Mesendoderm (in vitro differentiated cells): ENCODE measurements around the gene PMFBP1.

ENCODE experiments used
- DNase-seq: peaks from one replicate; pipeline ENCODE4 v3.0.0; 2013
- H2AK5ac ChIP-seq: 2 replicates; pipeline ENCODE4 v1.6.1; 2013; ENCODE audit warnings: low read length, inconsistent platforms
- H2BK120ac ChIP-seq: 2 replicates; pipeline ENCODE4 v1.6.1; 2013; ENCODE audit warnings: low read depth, mild to moderate bottlenecking, low read length, moderate library complexity, mixed read lengths
- H2BK15ac ChIP-seq: replicated peaks from 2 replicates; pipeline ENCODE4 v1.6.1; 2013; ENCODE audit warnings: low read depth, mild to moderate bottlenecking, moderate library complexity
- H2BK5ac ChIP-seq: 2 replicates; pipeline ENCODE4 v1.6.1; 2013; ENCODE audit warnings: low read length, inconsistent platforms
- H3K18ac ChIP-seq: 2 replicates; pipeline ENCODE4 v1.6.1; 2013; ENCODE audit warnings: mild to moderate bottlenecking, low read length, mixed read lengths
- H3K23ac ChIP-seq: one replicate; pipeline ENCODE4 v1.6.1; 2013; ENCODE audit warnings: low read length
- H3K27ac ChIP-seq: 2 replicates; pipeline ENCODE4 v1.5.1; 2013; ENCODE audit warnings: low read depth, mild to moderate bottlenecking, inconsistent platforms, low read length, moderate library complexity
- H3K27me3 ChIP-seq: 2 replicates; pipeline ENCODE4 v1.6.1; 2013; ENCODE audit warnings: low read length, control low read depth, mild to moderate bottlenecking, inconsistent platforms; ENCODE audit not compliant: insufficient read depth, poor library complexity
- H3K36me3 ChIP-seq: 2 replicates; pipeline ENCODE4 v1.6.1; 2013; ENCODE audit warnings: low read length, inconsistent platforms; ENCODE audit not compliant: control insufficient read depth, insufficient read depth
- H3K4ac ChIP-seq: one replicate; pipeline ENCODE4 v1.6.1; 2013; ENCODE audit warnings: low read depth, mild to moderate bottlenecking, low read length, moderate library complexity
- H3K4me1 ChIP-seq: 2 replicates; pipeline ENCODE4 v1.6.1; 2013; ENCODE audit warnings: low read depth, low read length, inconsistent platforms; ENCODE audit not compliant: control insufficient read depth
- H3K4me2 ChIP-seq: 2 replicates; pipeline ENCODE4 v1.6.1; 2013; ENCODE audit warnings: low read length
- H3K4me3 ChIP-seq: 2 replicates; pipeline ENCODE4 v1.5.1; 2013; ENCODE audit warnings: mild to moderate bottlenecking, low read length
- H3K56ac ChIP-seq: one replicate; pipeline ENCODE4 v1.6.1; 2013; ENCODE audit warnings: low read length
- H3K79me1 ChIP-seq: 2 replicates; pipeline ENCODE4 v1.6.1; 2013; ENCODE audit warnings: low read length, inconsistent platforms
- H3K79me2 ChIP-seq: 2 replicates; pipeline ENCODE4 v1.6.1; 2013; ENCODE audit warnings: mild to moderate bottlenecking, low read length; ENCODE audit not compliant: control insufficient read depth, insufficient read depth
- H3K9ac ChIP-seq: 2 replicates; pipeline ENCODE4 v1.6.1; 2013; ENCODE audit warnings: low read length, inconsistent platforms
- H4K5ac ChIP-seq: one replicate; pipeline ENCODE4 v1.6.1; 2013; ENCODE audit warnings: low read length
- H4K8ac ChIP-seq: one replicate; pipeline ENCODE4 v1.6.1; 2013; ENCODE audit warnings: low read depth, mild to moderate bottlenecking, control low read depth, low read length, moderate library complexity
- WGBS: extraction: QIAGEN DNeasy Blood & Tissue Kit; methylation state at CpG from one replicate; pipeline ENCODE4 v1.1.7; 2013; ENCODE audit warnings: low lambda C conversion rate, missing lambda C conversion rate; ENCODE audit not compliant: insufficient coverage; ENCODE audit errors: extremely low coverage; 5-methylcytosine and 5-hydroxymethylcytosine counted together

The PMFBP1 gene

GRCh38 chr16:72166954-72167561 is 4.9 kb downstream of the PMFBP1 start:
- H3K27ac ChIP-seq: no peak overlapping the region
- H3K4me1 ChIP-seq: peaks cover 5% of the 10 kb centered on the region
- H2AK5ac ChIP-seq: no peak overlapping the region
- no peak overlapping the region for H3K4me3 ChIP-seq
- H4K5ac ChIP-seq: no peak overlapping the region
- no peaks in the 10 kb centered on the region for H3K27me3 ChIP-seq
- no peak overlapping the region for H3K4ac ChIP-seq
- H3K79me2 ChIP-seq: no peaks in the 10 kb centered on the region
- H3K23ac ChIP-seq: no peak overlapping the region
- no peak overlapping the region for H3K56ac ChIP-seq
- H2BK5ac ChIP-seq: no peak overlapping the region
- DNase-seq: no peak
- no peak overlapping the region for H2BK120ac ChIP-seq
- H2BK15ac ChIP-seq: no peak overlapping the region
- H3K79me1 ChIP-seq: no peaks in the 10 kb centered on the region
- no peak overlapping the region for H4K8ac ChIP-seq
- H3K4me2 ChIP-seq: no peak overlapping the region
- no CpG with 5 or more reads among the region's 6 CpGs for WGBS
- H3K9ac ChIP-seq: no peak overlapping the region
- H3K18ac ChIP-seq: no peak overlapping the region
- H3K36me3 ChIP-seq: no peaks in the 10 kb centered on the region

- no peak overlapping the region for H3K18ac ChIP-seq
- no peak overlapping the region for H3K56ac ChIP-seq
- H3K23ac ChIP-seq: no peak overlapping the region
- no peaks in the 10 kb centered on the region for H3K79me2 ChIP-seq
- H2BK15ac ChIP-seq: no peak overlapping the region
- no peak overlapping the region for H3K9ac ChIP-seq
- H4K5ac ChIP-seq: no peak overlapping the region
- no peak overlapping the region for H3K4me2 ChIP-seq
- no peak for DNase-seq
- H2AK5ac ChIP-seq: no peak overlapping the region
- no peak overlapping the region for H4K8ac ChIP-seq
- no CpG with 5 or more reads among the region's 2 CpGs for WGBS
- no peak overlapping the region for H2BK120ac ChIP-seq
- no peak overlapping the region for H3K27ac ChIP-seq
- H3K79me1 ChIP-seq: no peaks in the 10 kb centered on the region
- H3K4me1 ChIP-seq: peaks cover 7% of the 10 kb centered on the region
- no peak overlapping the region for H3K4me3 ChIP-seq
- H3K4ac ChIP-seq: no peak overlapping the region
- H3K36me3 ChIP-seq: no peaks in the 10 kb centered on the region
- H3K27me3 ChIP-seq: no peaks in the 10 kb centered on the region
- no peak overlapping the region for H2BK5ac ChIP-seq
These were observed 5.8 kb downstream of the PMFBP1 start for GRCh38 chr16:72166151-72166550.

- Histone ChIP-seq H3K4me3 (no peak overlapping the region), H3K18ac (no peak overlapping the region), H2BK15ac (no peak overlapping the region), H3K4ac (no peak overlapping the region), H3K4me2 (no peak overlapping the region), H4K8ac (no peak overlapping the region), H3K4me1 (peaks cover 7% of the 10 kb centered on the region), H3K27me3 (no peaks in the 10 kb centered on the region), H3K9ac (no peak overlapping the region), H2AK5ac (no peak overlapping the region), H2BK120ac (no peak overlapping the region), H2BK5ac (no peak overlapping the region), H3K27ac (no peak overlapping the region), H3K36me3 (no peaks in the 10 kb centered on the region), H3K79me1 (no peaks in the 10 kb centered on the region), H3K79me2 (no peaks in the 10 kb centered on the region), H4K5ac (no peak overlapping the region), H3K23ac (no peak overlapping the region), H3K56ac (no peak overlapping the region)
- DNase-seq: no peak
- WGBS: no CpG with 5 or more reads among the region's 5 CpGs
These were observed 7.3 kb downstream of the PMFBP1 start for GRCh38 chr16:72164691-72165090.

GRCh38 chr16:72162105-72162692 is 9.8 kb downstream of the PMFBP1 start:
- H3K27me3 ChIP-seq: no peaks in the 10 kb centered on the region
- H3K27ac ChIP-seq: no peak overlapping the region
- H4K5ac ChIP-seq: no peak overlapping the region
- H3K36me3 ChIP-seq: no peaks in the 10 kb centered on the region
- H3K9ac ChIP-seq: no peak overlapping the region
- no peaks in the 10 kb centered on the region for H3K79me2 ChIP-seq
- H2BK15ac ChIP-seq: no peak overlapping the region
- no CpG with 5 or more reads among the region's 6 CpGs for WGBS
- H2AK5ac ChIP-seq: no peak overlapping the region
- peaks cover 7% of the 10 kb centered on the region for H3K4me1 ChIP-seq
- H3K18ac ChIP-seq: no peak overlapping the region
- H3K4me2 ChIP-seq: no peak overlapping the region
- H2BK120ac ChIP-seq: no peak overlapping the region
- H4K8ac ChIP-seq: no peak overlapping the region
- H3K4ac ChIP-seq: no peak overlapping the region
- H3K4me3 ChIP-seq: no peak overlapping the region
- H3K23ac ChIP-seq: no peak overlapping the region
- no peak overlapping the region for H2BK5ac ChIP-seq
- no peaks in the 10 kb centered on the region for H3K79me1 ChIP-seq
- H3K56ac ChIP-seq: no peak overlapping the region
- no peak for DNase-seq

GRCh38 chr16:72159801-72160200 is 12.2 kb downstream of the PMFBP1 start:
- no peak overlapping the region for H4K5ac ChIP-seq
- no peaks in the 10 kb centered on the region for H3K36me3 ChIP-seq
- no peak overlapping the region for H2AK5ac ChIP-seq
- no peaks in the 10 kb centered on the region for H3K27me3 ChIP-seq
- H3K27ac ChIP-seq: no peak overlapping the region
- WGBS: no CpG with 5 or more reads among the region's 2 CpGs
- H3K56ac ChIP-seq: no peak overlapping the region
- no peak overlapping the region for H3K4me3 ChIP-seq
- no peak overlapping the region for H3K18ac ChIP-seq
- H3K79me1 ChIP-seq: no peaks in the 10 kb centered on the region
- H3K79me2 ChIP-seq: no peaks in the 10 kb centered on the region
- no peak overlapping the region for H2BK5ac ChIP-seq
- H3K9ac ChIP-seq: no peak overlapping the region
- no peak for DNase-seq
- H2BK120ac ChIP-seq: no peak overlapping the region
- H3K4me1 ChIP-seq: peaks cover 7% of the 10 kb centered on the region
- no peak overlapping the region for H4K8ac ChIP-seq
- H3K4ac ChIP-seq: no peak overlapping the region
- no peak overlapping the region for H3K4me2 ChIP-seq
- H3K23ac ChIP-seq: no peak overlapping the region
- H2BK15ac ChIP-seq: no peak overlapping the region

- no peak overlapping the region for H2BK5ac ChIP-seq
- no peaks in the 10 kb centered on the region for H3K79me2 ChIP-seq
- H2BK120ac ChIP-seq: no peak overlapping the region
- no peak overlapping the region for H4K5ac ChIP-seq
- no peak overlapping the region for H3K9ac ChIP-seq
- H3K18ac ChIP-seq: no peak overlapping the region
- H3K79me1 ChIP-seq: no peaks in the 10 kb centered on the region
- H3K23ac ChIP-seq: no peak overlapping the region
- no peak overlapping the region for H3K4ac ChIP-seq
- H2AK5ac ChIP-seq: no peak overlapping the region
- DNase-seq: no peak
- no peak overlapping the region for H3K4me2 ChIP-seq
- no peaks in the 10 kb centered on the region for H3K36me3 ChIP-seq
- no peaks in the 10 kb centered on the region for H3K27me3 ChIP-seq
- no peak overlapping the region for H4K8ac ChIP-seq
- no peak overlapping the region for H3K27ac ChIP-seq
- no peak overlapping the region for H2BK15ac ChIP-seq
- H3K4me1 ChIP-seq: peaks cover 7% of the 10 kb centered on the region
- no peak overlapping the region for H3K56ac ChIP-seq
- no peak overlapping the region for H3K4me3 ChIP-seq
- WGBS: no CpG with 5 or more reads among the region's 2 CpGs
These were observed 12.6 kb downstream of the PMFBP1 start for GRCh38 chr16:72159386-72159785.
